Inflammatory macrophage (primary cell): ENCODE results near the gene SLC25A29.
A peak's percentile ranks its signal among the peaks of the same experiment; 100 is the strongest.

Experiments used
- DNase-seq, 2 donors: peaks; one replicate each; pipeline ENCODE4 v3.0.0-alpha.2; 2020 to 2022

SLC25A29 gene

DNA sequence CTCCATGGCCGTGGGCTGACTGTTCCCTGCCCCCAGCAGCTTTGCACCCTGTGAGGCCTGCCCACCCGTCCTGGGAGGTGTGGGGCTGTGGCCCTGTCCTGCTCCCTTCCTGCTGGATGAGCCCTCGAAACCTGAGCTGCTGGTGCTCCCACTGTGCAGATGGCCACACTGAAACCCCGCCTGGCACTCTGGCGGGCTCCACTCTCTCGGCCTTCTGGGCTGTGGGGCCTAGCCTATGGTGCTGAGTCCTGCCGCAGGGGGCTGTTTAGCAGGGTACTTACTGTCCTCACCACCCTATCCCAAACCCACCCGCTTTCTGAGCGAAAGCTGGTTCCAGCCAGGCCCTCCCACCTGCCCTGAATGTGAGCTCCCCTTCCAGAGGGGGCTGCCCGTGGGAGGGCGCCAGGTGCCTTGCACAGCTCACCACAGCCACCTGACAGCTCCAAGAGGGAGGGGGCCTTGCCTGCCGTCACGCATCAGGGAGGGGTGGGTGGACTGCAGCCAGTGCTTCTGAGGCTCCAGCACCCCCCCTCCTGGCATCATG is 24.2 kb upstream of the SLC25A29 start:
- DNase-seq: no peak

- DNase-seq: no peak
These were observed 23.7 kb upstream of the SLC25A29 start for GRCh38 chr14:100330007-100330344.

DNA sequence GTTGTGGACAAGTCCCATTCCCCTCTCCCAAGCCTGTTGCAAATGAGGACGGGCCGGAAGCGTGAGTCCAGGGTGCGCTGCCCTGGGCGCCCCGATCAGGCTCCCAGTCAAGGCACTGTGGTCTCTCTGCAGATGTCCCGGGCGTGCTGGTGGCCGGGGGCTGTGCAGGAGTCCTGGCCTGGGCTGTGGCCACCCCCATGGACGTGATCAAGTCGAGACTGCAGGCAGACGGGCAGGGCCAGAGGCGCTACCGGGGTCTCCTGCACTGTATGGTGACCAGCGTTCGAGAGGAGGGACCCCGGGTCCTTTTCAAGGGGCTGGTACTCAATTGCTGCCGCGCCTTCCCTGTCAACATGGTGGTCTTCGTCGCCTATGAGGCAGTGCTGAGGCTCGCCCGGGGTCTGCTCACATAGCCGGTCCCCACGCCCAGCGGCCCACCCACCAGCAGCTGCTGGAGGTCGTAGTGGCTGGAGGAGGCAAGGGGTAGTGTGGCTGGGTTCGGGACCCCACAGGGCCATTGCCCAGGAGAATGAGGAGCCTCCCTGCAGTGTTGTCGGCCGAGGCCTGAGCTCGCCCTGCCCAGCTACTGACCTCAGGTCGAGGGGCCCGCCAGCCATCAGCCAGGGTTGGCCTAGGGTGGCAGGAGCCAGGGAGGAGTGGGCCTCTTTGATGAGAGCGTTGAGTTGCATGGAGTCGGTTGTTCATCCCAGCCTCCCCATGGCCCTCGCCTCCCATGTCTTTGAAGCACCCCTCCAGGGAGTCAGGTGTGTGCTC is 23.2 kb upstream of the SLC25A29 start:
- no peak for DNase-seq

DNA sequence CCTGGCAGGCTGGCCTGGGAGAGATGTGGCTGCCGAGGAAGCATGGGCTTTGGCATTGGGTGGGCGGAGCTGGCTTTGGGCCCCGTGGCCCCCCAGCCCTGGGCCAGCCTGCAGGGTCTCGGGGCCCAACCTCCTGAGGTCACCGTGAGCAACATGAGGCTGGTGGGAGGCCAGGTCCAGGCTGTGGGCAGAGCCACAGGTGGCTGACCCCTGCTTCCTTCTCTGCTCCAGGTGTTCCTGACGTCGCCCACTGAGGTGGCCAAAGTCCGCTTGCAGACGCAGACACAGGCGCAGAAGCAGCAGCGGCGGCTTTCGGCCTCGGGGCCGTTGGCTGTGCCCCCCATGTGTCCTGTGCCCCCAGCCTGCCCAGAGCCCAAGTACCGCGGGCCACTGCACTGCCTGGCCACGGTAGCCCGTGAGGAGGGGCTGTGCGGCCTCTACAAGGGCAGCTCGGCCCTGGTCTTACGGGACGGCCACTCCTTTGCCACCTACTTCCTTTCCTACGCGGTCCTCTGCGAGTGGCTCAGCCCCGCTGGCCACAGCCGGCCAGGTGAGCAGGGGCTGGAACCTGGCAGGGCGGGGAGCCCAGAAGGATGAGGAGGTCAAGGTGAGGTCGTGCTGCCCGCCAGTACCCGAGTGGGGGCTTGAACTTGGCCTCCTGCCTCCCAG is 22.4 kb upstream of the SLC25A29 start:
- DNase-seq: no peak

DNA sequence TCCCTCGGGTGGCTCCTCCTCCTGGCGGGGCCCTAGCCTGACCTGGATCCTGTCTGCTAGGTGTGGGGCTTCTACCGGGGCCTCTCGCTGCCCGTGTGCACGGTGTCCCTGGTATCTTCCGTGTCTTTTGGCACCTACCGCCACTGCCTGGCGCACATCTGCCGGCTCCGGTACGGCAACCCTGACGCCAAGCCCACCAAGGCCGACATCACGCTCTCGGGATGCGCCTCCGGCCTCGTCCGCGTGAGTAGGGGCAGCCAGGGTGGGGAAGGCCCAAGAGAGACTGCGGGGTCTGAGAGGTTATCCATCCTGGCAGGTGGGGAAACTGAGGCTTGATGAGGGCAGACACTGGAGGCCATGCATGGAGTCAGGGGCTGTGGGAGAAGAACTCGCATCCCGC is 20.9 kb upstream of the SLC25A29 start:
- DNase-seq: no peak

- DNase-seq: no peak
These were observed 19.7 kb upstream of the SLC25A29 start for GRCh38 chr14:100325958-100326357.

DNA sequence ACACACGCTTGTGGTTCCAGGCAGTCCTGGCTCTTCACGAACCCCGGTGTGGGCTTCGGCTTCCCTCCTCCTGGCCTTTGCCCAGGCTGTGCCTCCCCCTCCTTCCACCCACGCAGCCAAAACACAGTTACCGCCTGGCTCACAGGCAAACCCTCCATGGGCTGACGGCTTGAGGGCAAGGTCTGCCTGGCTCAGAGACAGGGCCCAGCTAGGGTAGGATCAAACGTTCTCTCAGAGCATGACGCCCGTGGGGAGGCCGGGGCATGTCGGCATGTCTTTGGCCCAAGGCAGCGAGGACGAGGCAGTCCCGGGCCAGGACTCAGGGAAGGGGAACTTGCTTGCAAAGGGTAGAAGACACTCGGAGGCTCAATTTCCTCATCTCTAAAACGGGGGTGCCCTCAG is 19.0 kb upstream of the SLC25A29 start:
- DNase-seq: peak; percentile 28 to 63

GRCh38 chr14:100323942-100324307 is 17.7 kb upstream of the SLC25A29 start:
- peak in 1 of 2 donors; percentile 49 for DNase-seq

DNA sequence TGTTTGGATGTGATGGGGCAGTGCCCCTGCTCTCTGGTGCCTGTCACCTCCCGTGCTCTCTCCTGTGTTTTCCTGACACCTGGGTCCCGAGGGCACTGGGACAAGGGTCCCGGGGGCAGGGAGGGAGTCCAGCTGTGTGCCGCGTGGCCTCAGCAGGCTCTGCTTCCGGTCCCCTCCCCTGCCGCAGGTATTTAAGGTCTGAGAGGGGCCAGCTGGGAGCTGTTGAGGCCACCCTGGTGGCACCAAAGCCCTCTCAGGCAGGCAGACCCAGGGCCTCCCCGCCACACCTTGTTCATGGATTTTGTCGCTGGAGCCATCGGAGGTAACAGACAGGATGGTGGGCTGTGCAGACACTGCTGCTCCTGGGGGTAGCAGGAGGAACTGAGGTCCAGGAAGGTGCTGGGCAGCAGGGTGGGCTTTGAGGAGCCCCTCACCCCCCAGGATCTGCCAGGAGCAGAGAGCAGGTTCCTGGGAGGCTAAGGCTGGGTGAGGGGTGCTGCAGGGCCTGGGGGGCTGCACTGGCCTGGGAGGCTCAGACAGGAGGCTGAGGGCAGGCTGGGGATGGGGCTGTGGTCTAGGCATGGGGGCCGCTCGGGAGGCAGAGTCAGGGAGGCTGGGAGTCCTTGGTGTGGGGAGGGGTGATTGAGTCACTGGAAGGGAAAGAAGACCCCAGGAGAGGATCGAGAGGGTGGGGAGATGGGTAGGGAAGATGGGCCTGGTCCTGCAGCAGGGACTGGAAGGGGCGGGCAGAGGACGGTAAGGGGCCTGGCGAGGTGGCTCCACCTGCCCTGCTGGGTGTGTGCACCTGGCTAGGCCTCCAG is 17.1 kb upstream of the SLC25A29 start, which contains the start of gene SLC25A47:
SLC25A47 (plus strand) TSS at position 219 of the 821 bp plus-strand sequence; CDS start at position 295, 76 bp downstream.
- no peak for DNase-seq

DNA sequence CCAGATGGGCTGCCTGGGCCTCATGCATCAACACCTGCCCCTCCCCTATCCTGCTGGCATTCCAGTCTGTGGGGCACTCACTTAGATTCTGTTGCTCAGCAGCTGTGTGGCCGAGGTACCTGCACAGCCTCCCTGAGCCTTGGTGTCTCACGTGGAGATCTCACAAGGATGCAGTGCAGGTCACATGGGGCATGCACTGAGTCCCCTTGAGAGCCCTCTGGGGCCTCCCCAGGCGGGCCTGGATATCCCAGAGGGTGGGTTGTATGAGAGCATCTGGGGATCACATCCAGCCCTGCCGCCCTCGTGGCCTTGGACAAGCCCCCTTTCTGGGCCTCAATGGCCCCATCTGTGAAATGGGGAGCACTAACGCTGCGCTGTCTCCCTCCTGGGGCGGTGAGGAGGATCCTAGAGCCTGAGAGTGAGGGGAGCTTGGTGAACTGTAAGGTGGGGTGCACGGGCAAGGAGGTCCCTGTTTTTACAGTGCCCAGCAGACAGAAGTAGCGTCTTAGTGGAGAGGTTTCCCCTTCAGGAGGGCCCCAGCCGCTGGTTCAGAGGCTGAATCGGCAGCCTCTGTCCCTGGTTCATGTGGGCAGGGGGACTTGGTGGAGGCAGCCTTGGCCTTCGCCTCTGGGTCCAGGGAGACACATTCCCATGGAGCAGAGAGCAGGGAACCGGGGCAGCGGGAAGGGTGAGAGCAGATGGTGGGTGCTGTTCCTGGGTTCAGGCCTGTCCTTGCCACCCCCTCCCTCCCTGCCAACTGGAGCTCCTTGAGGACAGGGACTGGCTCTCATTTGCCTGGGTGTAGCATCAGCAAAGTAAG is 16.1 kb upstream of the SLC25A29 start:
- DNase-seq: no peak

GRCh38 chr14:100321473-100322137 is 15.4 kb upstream of the SLC25A29 start:
- no peak for DNase-seq

DNA sequence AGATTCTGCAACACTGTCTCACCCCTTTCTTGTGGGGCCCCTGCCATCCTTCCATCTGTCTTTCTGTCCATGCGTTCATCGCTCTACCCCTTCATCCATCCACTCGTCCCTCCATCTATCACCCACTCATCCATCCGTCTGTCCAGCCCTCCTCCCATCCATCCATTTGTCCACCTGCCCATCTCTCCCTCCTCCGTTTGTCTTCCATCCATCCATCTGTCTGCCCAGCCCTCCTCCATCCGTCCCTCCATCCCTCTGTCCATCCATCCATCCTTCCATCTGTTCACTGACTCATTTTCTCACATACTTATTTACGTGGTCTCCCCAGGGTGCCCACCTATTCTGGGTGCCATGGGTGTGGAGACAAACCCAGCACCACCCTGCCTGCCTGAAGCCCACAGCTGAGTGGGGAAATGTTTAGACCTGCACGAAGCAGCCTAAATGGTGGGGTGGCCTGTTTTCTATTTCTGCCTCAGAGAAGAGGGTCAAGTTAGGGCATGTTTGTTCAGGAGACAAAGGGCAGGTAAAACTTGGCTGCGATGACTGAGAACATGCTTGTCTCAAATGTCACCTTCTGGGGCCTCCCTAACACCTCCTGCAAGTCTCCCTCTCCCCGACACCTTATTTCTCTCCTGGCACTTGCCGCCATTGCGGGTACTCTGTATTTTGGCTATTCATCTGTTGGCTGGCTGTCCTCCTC is 14.1 kb upstream of the SLC25A29 start:
- DNase-seq: no peak

- DNase-seq: peak; percentile 66 to 67
These were observed 11.9 kb upstream of the SLC25A29 start for GRCh38 chr14:100317912-100318808.

- DNase-seq: no peak
These were observed 11.1 kb upstream of the SLC25A29 start for GRCh38 chr14:100317389-100317788.

DNA sequence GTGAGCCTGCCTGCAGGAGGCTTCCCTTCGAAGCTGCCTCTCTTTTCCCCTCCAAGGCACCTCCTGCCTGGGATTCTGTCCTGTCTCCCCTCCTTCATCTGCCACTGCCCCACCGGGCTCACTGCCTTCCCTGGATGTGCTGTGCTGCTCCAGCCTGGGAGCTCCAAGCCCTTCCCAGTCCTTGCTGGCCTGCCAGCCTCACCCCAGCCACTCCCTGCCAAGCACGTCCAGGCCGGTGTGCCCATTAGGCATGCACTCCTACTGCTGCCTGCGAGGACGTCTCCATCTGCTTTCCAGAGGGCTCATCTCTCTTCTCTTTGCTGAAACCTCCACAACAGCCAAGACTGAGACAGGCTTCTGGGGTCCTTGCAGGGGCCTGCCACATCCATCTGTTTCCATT is 8.5 kb upstream of the SLC25A29 start:
- DNase-seq: no peak

DNA sequence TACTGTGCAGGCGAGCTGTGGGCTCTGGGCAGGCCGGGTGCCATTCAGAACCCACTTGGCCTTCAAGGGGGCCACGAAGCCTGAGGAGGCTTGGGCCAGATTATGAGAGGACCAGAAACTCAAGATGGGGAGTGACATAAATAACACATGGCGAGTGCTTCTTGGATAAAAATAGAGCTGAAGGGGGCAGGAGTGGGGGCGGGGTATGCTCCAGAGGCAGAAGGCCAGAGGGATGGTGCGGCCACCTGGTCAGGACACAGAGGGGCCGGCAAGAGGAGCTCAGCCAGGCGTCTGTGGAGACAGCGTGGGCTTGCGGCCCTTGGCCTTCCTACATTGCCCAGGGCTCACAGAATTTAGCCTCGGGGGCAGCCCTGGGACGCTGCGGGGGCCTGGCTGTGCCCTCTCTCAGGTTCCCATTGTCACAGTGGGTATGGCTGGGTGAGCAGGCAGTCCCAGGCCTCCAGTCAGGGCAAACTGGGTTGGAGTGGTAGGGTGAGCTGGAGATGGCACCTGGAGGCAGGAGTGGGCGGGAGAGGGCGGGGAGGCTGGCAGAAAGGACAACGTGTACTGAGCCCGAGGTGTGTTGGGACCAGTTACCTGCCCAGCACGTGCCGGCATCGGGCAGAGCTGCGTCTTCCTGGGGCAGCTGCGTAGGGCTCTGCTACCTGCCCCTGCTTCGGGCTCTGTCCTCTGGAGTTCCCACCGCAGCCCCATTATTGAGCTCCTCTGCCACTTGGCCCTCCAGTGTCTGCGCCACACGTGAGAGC is 7.4 kb upstream of the SLC25A29 start:
- DNase-seq: no peak

GRCh38 chr14:100312877-100313400 is 6.7 kb upstream of the SLC25A29 start:
- DNase-seq: no peak

- peak; percentile 47 to 59 for DNase-seq
These were observed 6.0 kb upstream of the SLC25A29 start for GRCh38 chr14:100312110-100312876.
